ENCODE data around the gene FABP1. TPM values are rescaled to one million over a fixed set of nuclear protein-coding genes. Genes with fewer than 3 reads are reported as not detected.

FABP1 gene
- total and polyA plus RNA-seq, 2 of the 8 experiments (the other 6 are each of a cell fraction or from before 2014, with no cell fraction given): 0.09 TPM; not detected in 1

DNA sequence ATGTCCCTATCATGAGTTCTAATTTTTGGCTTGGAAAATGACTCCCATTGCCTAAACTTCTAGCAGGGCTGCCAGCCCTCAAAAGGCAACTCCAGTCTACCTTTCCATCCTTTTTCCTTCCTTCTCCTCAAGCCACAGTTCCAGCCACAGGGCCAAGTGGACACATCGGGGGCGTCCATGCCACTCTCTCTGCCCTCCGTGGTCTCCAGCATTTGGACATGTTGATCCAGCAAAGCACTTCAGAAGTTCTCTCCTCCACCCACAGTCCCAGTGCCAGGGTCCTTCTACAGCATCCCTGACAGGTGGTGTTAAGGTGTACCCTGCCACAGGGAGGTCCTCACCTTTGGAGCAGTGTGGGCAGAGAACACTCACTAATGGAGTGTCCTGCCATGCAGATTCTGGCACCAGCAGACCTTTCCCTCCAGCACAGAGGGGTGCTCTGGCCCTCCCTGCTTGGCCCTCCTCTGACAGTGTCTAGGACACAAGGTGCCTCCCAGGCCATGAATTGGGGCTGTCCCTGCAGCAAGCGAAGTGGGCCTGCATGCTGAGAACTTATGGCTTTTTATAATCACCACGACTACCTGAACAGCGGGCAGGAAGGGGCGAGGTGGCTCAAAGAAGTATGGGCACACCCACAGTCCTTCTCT lies 1.6 kb upstream of the FABP1 start:
- H3K36me3 ChIP-seq (ENCODE audit: control insufficient read depth in 2 of 4, insufficient read depth in 4 of 4, low read length in 3 of 4): no peaks in the 10 kb centered on the region
- H3K18ac ChIP-seq (ENCODE audit: extremely low read depth, low read length): no peak overlapping the region
- H3K14ac ChIP-seq (ENCODE audit: insufficient read length): no peak overlapping the region
- no peak overlapping the region for H3K27ac ChIP-seq (ENCODE audit: low read depth, low read length)
- H3K23ac ChIP-seq (ENCODE audit: insufficient read length): no peak overlapping the region
- H2BK5ac ChIP-seq (ENCODE audit: low read depth, low read length): no peak overlapping the region
- no peak overlapping the region for H4K5ac ChIP-seq (ENCODE audit: insufficient read length, low read depth, low read length)
- no peak overlapping the region for H4K91ac ChIP-seq (replicated peaks; ENCODE audit: insufficient read length, low read length)
- ChIA-PET CTCF (ENCODE audit: partially characterized antibody) (interaction anchor here (0.7 to 2.3 kb wide), 3 partner anchors 9 to 71 kb away, joined by 3 to 12 read pairs (median 3); no protein-coding TSS in a partner anchor), POLR2A (ENCODE audit: partially characterized antibody) (interaction anchor here (0.9 to 1.2 kb wide), 2 partner anchors 15 to 114 kb away, joined by 3 read pairs; no protein-coding TSS in a partner anchor)
- WGBS, 2 experiments (ENCODE audit: extremely low coverage in 1 of 2, insufficient coverage in 1 of 2, insufficient read length in 1 of 2, insufficient replicate concordance in 2 of 2, low coverage in 1 of 2, low lambda C conversion rate in 2 of 2, missing lambda C conversion rate in 1 of 2): 91% methylated on average over 7 of the region's 7 CpGs; no CpG with 5 or more reads in 1 of the 2 experiments
- H3K27me3 ChIP-seq (replicated peaks in 1 of 4; ENCODE audit: control insufficient read depth in 3 of 4, extremely low read depth in 1 of 4, insufficient read depth in 3 of 4, low read length in 3 of 4): no peaks in the 10 kb centered on the region
- no peak overlapping the region for H2BK20ac ChIP-seq (ENCODE audit: low read length)
- no peak overlapping the region for H4K8ac ChIP-seq (ENCODE audit: extremely low read depth, insufficient read depth, low read length)
- DNase-seq (ENCODE audit: low read depth in 1 of 2, low spot score in 2 of 2) (no peak), FAIRE-seq (no peak)
- no peaks in the 10 kb centered on the region for H4K20me1 ChIP-seq (replicated peaks in 1 of 2; ENCODE audit: control insufficient read depth in 1 of 2, insufficient read depth in 2 of 2, low read length in 2 of 2)
- no peak overlapping the region for H3K4me2 ChIP-seq (ENCODE audit: insufficient read depth in 1 of 2, low read depth in 2 of 2, low read length in 2 of 2)
- no peak overlapping the region for H3K4me3 ChIP-seq (ENCODE audit: extremely low read depth in 1 of 4, insufficient read depth in 2 of 4, low read depth in 3 of 4, low read length in 4 of 4)
- H3K79me1 ChIP-seq (ENCODE audit: low read depth, low read length): no peaks in the 10 kb centered on the region; the same call in 1 of the 2 replicates
- H3K4ac ChIP-seq (replicated peaks; ENCODE audit: insufficient read length, low read depth, low read length): no peak overlapping the region
- no peaks in the 10 kb centered on the region for H3K4me1 ChIP-seq (replicated peaks in 1 of 4; ENCODE audit: control insufficient read depth in 3 of 4, insufficient read depth in 4 of 4, low read length in 3 of 4)
- H3K23me2 ChIP-seq (ENCODE audit: low read depth, low read length): no peaks in the 10 kb centered on the region; the same call in 1 of the 2 replicates
- H3K9ac ChIP-seq (replicated peaks in 1 of 4; ENCODE audit: extremely low read depth in 1 of 4, low read depth in 3 of 4, low read length in 3 of 4): no peak overlapping the region
- no peak overlapping the region for H2BK120ac ChIP-seq (replicated peaks; ENCODE audit: low read depth, low read length)
- no peaks in the 10 kb centered on the region for H3K79me2 ChIP-seq (ENCODE audit: control insufficient read depth in 1 of 2, insufficient read depth in 2 of 2, low read length in 2 of 2)
- H3K9me3 ChIP-seq (ENCODE audit: insufficient read depth in 2 of 2, low read depth in 1 of 2, low read length in 1 of 2): no peaks in the 10 kb centered on the region
- no peak overlapping the region for H3K56ac ChIP-seq (replicated peaks; ENCODE audit: insufficient read length, low read depth, low read length)
- H2BK12ac ChIP-seq (ENCODE audit: low read depth, low read length): no peak overlapping the region; the same call in 1 of the 2 replicates
- H2AK5ac ChIP-seq (ENCODE audit: low read depth, low read length): no peak overlapping the region
- no peak overlapping the region for H2AFZ ChIP-seq (ENCODE audit: low read length)
- no peak overlapping the region for H2BK15ac ChIP-seq (ENCODE audit: low read length)
- TF ChIP-seq, protein P1, sequence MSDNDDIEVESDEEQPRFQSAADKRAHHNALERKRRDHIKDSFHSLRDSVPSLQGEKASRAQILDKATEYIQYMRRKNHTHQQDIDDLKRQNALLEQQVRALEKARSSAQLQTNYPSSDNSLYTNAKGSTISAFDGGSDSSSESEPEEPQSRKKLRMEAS (IDR thresholded peaks at IDR 0.05): no peak
- no peak for TF ChIP-seq TEAD4 (IDR thresholded peaks at IDR 0.05; ENCODE audit: low read depth, low read length)
- TF ChIP-seq, protein P2, sequence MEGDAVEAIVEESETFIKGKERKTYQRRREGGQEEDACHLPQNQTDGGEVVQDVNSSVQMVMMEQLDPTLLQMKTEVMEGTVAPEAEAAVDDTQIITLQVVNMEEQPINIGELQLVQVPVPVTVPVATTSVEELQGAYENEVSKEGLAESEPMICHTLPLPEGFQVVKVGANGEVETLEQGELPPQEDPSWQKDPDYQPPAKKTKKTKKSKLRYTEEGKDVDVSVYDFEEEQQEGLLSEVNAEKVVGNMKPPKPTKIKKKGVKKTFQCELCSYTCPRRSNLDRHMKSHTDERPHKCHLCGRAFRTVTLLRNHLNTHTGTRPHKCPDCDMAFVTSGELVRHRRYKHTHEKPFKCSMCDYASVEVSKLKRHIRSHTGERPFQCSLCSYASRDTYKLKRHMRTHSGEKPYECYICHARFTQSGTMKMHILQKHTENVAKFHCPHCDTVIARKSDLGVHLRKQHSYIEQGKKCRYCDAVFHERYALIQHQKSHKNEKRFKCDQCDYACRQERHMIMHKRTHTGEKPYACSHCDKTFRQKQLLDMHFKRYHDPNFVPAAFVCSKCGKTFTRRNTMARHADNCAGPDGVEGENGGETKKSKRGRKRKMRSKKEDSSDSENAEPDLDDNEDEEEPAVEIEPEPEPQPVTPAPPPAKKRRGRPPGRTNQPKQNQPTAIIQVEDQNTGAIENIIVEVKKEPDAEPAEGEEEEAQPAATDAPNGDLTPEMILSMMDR (IDR thresholded peaks at IDR 0.05; ENCODE audit: control extremely low read depth in 1 of 3, insufficient read depth in 1 of 3, low read depth in 1 of 3, low read length in 3 of 3): no peak
- no peak for TF ChIP-seq HDAC6 (IDR thresholded peaks at IDR 0.05; ENCODE audit: low read depth, low read length)
- no peak for TF ChIP-seq RXRA (IDR thresholded peaks at IDR 0.05; ENCODE audit: insufficient read depth, low read depth, low read length)
- no peak for TF ChIP-seq SP1 (IDR thresholded peaks at IDR 0.05; ENCODE audit: low read depth, low read length)
- TF ChIP-seq CBX5 (IDR thresholded peaks at IDR 0.05; ENCODE audit: low read depth, low read length): no peak
- no peak for TF ChIP-seq SIRT6 (IDR thresholded peaks at IDR 0.05; ENCODE audit: low read length)
- no peak for TF ChIP-seq ZNF274 (IDR thresholded peaks at IDR 0.05; ENCODE audit: borderline replicate concordance, extremely low read depth, low read length)
- TF ChIP-seq GABPA (IDR thresholded peaks at IDR 0.05; ENCODE audit: borderline replicate concordance, insufficient read depth, low read length): no peak
- TF ChIP-seq BCL11A (IDR thresholded peaks at IDR 0.05; ENCODE audit: low read depth in 2 of 2, low read length in 2 of 2): no peak

All from H1 (cell line).